Measurements from ENCODE around the gene APBA1.
A peak's percentile ranks its signal among the peaks of the same experiment; 100 is the strongest.

APBA1 gene

DNA sequence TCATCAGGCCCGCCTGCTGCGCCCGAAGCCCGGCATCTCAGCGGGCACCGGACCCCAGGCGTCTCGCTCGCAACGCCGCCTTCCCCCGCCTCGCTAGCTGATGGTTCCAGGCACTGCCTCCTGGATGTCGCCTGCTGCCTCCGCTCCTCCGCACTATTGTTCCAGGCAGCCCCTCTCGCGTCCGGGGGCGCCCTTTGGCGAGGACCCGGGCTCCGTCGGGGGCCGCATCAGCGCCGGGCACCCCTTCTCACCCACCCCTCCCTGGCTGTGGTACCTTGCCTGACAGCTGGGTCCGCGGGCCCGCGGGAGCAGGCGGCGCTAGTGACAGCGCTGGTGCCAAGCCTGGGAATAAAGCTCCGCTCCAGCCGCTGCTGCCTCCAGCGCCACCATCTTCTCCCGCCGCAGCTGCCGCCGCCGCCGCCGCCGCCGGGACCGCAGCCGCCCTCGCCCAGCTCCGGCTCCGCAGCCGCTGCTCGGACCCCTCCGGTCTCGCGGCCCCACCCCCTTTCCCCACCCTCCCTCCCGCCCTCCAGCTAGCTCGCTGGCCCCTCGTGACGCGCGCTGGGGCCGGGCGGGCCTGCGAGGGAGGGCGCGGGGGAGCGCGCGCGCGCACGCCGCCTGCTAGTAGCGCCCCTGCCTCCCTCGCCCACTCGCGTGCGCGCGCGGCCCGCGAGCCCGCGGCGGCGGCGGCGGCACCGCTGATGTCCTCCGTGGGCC, at the start of gene APBA1:
Gene APBA1, minus strand, starts transcription at position 493 of the 717 bp plus-strand sequence.
- DNase-seq, result peak; percentile 91

- DNase-seq, result no peak
Observed at GRCh38 chr9:69719983-69720382, 47.8 kb upstream of the APBA1 start.

DNA sequence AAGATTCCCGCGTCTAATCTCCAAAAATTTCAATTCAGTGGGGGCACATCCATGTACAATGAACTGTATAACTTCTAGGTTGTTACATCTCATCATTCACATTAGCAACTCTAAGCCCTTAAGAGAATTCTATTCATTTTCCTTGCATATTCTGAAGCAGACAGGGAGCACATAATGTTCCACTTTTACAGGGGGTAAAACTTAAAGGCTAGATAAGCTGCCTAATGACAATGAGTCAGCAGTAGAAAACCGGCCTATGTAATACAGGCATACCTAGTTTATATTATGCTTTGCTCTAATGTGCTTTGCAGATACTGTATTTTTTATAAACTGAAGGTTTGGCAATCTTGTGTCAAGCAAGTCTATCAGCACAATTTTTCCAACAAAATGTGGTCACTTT, 47.2 kb upstream of the APBA1 start:
- no peak for DNase-seq

- no peak for DNase-seq
Observed at GRCh38 chr9:69718218-69718617, 46.0 kb upstream of the APBA1 start.

DNA sequence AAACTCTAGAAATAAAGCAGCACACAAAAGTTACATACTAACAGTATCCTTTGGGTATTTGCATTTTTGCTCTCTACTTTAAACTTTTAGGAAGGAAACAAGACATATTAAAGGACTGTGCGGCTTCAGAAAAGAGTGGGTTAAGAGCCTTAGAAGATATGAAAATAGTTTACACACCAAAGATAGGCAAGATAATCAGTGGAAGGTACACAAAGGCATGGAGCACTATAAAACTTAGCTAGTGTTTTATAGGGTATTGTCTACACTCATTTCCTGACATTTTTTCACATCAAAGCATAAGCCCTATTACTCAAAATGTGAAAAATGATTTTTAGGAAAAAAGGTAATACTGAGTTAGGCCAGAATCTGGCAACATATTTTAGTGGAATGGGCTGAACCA, 43.7 kb upstream of the APBA1 start:
- DNase-seq, result no peak

DNA sequence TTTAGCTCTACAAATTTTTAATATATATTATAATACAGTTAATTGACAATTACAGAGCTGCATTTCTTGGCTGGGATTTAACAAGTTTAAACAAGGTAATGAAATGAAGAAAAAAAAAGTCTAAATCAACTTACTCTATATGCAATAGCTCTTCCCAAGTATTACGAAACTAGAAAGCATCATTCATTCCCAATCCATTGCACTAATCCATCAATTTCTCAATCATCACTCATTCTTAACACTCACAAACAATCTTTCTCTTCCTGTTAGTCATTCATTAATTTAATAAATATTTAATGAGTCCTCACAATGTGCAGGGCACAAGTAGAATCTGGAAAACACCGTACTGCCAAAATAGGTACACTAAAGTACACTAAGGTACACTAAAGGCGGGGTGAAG, 42.9 kb upstream of the APBA1 start:
- no peak for DNase-seq

DNA sequence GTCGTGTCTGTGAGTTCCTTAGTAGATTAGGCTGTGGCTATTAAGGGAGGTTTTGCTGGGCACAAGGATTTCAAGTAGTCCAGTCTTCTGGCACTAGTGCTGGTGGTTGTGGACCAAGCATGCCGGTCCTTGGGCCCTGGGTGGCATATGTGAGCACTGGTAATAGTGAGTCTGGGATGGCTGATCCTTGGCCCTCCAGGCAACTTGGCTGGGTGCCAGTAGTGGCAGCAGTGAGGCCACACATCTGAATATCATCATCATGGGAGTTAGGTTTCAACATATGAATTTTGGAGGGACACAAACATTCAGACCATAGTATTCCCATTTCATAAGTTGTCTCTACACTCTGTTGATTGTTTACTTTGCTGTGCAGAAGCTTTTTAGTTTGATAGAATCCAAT, 25.3 kb upstream of the APBA1 start:
- no peak for DNase-seq

DNA sequence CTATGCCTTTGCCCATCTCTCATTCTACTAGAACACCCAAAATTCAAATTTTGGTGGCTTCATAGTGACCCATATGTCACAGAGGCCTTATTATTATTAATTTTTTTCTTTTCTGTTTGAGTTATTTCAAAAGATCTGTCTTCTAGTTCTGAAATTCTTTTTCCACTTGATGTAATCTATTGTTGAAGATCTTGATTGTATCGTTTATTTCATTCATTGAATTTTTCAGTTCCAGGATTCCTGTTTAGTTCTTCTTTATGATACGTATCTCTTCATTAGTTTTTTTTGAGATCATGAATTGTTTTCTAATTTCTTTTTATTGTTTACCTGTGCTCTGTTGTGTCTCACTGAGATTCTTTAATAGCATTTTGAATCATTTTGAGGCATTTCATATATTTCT, 24.6 kb upstream of the APBA1 start:
- no peak for DNase-seq

DNA sequence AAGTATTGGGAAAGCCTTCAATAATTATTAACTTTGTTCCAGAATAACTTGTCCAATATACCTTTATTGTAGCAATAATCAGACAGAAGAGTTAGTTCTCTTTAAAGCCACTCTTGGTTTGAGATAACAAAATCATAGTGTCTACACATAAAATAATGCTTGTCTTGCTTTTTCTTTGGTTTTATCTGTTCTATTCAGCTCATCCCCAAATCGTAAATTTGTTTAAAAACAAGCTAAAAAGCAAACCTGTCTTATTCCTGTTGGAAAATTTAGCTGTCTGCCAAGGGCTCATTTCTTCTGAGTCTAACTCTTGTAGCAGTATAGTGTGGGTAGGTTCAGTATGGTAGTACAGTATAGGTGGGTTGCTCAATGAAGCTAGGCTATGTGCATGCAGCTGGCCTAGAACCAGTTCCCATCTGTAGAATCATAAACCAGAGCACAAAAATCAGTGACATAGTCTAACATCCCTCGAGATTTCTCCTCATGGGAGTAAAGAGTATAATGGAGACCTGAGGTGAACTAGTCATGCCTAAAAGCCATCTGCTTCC, 17.9 kb upstream of the APBA1 start:
- no peak for DNase-seq

GRCh38 chr9:69683927-69684326, 11.8 kb upstream of the APBA1 start:
- no peak for DNase-seq

- DNase-seq, result no peak
Observed at GRCh38 chr9:69678843-69679538, 6.8 kb upstream of the APBA1 start.

GRCh38 chr9:69677931-69678330, 5.8 kb upstream of the APBA1 start:
- no peak for DNase-seq

GRCh38 chr9:69675563-69675962, 3.4 kb upstream of the APBA1 start:
- DNase-seq, result no peak

DNA sequence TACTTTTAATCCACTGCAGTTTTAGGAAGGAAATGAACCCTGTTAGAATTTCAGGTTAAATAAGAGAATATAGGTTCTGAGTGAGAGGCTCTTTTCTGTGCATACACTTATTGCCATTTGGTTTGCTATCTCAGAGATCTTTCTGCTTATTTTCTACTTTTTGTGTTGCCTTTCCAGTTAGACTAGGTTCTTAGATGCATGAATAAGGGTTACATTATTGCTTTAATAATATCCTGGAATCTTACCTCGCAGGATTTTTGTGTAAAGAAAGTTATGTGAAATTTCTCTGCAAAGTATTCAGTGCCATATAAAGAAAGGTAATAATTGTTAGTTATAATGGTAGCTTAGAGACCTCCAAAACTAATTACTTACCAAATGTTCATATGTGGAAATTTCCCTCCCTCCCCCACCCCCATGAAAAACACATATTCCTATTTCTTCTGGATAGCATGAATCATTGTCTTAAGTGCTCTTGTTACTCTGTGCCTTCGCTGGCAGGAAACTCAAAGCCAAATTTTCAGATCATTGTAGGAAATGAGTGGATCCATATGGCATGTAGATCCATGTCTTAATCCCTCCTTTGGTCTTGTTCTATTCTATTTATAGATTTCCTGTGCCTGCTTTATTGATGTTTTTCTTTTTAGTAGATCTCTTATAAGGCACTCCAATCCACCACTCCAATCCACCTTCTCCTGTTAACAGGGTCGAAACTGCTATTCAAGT, 2.7 kb upstream of the APBA1 start:
- DNase-seq, result no peak

- no peak for DNase-seq
Observed at GRCh38 chr9:69674112-69674685, 2.0 kb upstream of the APBA1 start.

DNA sequence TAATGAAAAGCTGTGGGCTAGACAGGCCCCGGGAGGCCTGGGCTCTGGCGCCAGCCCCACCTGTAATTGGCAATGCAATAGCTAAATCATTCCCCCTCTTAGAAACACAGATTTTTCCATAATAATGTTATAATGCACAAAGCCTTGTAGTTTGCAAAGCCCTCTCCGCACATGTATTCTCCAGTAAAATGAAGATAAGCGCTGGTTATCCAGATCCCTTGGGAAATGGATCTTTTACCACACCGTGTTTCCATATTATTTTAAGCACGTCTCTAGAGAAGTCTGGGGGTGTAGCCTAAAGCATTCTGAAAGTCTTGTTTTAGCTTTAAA, 1.1 kb upstream of the APBA1 start:
- DNase-seq, result no peak

DNA sequence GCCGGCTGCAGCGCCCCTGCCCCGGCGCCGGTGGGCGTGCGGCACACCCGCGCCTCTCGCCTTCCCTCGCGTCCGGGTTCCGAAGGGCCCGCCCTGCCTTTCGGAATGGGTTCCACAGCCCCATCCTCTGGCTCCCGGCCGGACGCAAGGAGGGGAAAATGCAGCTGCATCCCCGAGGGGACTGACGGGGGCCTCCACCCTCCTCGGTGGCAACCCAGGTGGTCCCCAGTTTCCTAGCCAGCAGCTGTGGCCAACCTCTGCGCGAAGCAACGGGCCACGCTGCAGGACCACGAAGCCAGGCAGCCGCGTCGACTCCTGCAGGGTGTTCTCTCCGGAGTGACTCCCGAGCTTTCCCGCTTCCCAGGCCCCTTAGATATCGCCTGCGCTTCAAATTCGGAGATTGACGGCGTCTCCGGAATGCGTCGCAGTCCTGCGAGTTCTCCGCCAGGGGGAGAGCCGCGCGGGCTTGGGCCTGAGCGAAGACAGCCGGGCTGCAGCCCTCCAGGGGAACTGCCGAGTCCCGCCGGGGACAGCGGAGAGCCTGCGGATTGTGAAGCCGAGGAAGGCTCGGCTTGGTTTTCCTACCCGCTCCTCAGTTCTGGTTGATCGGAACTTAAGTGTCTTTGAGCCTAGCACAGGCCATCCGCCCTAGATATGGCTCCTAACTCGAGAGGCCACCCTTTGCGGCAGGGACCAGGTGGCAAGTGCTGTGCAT, 582 bp upstream of the APBA1 start:
- peak; percentile 97 for DNase-seq

GRCh38 chr9:69671311-69671878, 776 bp downstream of the APBA1 start:
- DNase-seq, result no peak

- DNase-seq, result no peak
Observed at GRCh38 chr9:69667306-69667705, 4.9 kb downstream of the APBA1 start.

DNA sequence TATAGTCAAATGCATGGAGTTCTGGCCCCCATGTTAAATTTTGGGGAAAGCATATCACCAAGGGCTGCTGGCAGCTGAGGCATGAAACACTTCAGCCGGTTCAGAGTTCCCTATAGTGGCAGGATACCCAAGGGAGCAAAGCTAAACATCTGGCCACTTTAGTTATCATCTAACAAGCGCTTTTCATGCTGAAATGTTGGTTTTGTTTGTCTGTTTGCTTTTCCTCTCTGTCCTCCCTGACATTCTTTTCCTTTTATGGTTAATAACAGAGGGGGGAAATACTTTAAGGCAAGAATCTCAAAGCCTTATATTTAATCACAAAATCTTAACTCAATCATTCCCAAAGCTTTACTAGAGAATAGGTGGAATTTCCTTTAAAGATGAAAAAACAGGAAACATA, 11.9 kb downstream of the APBA1 start:
- DNase-seq, result no peak

DNA sequence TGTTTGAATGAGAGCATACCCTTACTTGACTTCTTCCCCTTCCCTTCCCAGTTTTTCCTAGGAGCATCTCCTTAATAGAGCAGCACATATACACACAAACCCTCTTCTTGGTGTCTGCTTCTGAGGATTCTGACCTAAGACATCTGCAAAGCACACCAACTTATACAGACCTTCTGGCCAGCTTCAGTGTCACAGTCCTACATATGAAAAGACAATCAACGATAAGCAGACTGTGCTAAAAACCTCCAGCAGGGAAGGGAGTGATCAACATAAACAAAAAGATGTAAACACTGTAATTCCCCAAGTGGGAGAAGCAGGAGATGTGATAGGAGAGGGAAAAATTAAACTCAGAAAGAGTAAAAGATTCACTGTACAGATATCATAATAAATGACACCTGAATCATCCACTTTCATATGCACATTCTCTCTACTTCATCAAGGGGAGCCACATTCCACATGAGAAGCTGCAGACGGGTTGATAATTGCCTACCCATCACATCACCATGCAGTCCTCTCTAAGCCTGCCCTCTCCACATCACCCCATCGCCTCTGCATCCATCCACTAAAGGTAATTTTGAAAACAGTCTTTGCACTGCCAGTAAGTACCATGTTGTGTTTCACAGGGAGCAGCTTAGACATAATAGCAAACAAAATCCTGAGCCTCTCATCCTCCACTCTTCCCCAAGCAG, 13.0 kb downstream of the APBA1 start:
- no peak for DNase-seq

DNA sequence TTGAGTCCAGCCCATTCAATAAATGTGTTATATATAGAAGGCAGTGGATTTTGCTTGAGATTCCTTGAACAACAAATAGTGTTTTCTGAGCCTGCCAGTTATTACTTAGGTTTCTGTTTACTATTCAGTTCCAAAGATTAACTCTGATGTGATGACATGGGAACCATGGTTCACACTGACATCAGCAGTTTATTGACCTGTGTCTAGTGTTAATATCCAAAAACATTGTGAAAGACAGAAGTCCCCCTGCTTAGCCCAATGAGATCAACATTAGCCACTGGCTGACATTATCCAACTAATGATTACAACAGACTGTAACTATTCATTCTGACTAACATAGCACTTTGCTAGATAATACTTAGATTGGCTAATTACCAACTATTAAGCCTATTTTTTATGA, 14.9 kb downstream of the APBA1 start:
- no peak for DNase-seq

Measured in retina (tissue), 1 donor.